ENCODE data around the gene METTL9.
A peak's percentile ranks its signal among the peaks of the same experiment; 100 is the strongest.

Gene METTL9

DNA sequence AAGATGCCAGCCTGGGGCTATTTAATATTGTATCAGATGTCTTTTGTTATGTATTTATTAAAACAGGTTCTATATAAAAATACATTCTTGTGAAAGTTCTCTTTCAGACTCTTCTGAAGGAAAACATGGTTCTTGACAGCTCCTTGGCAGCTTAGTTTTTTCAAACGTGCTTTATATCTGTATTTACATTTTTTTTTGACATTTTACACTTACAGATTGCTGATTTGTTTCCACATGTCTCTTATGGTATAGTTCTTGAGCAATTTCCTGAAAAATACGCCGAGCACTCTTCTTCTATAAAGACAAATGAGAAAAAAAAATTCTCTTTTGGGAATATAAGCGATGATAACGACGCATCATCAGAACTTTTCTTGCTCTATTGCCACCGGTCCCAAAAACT, 43.5 kb downstream of the METTL9 start:
- H3K9me3 Mint-ChIP-seq, result no peaks in the 10 kb centered on the region
- H3K4me1 Mint-ChIP-seq, result peaks cover 8% of the 10 kb centered on the region
- H3K4me3 Mint-ChIP-seq, result no peak overlapping the region
- no peak for DNase-seq
- H3K27ac Mint-ChIP-seq, result no peak overlapping the region
- peaks cover 8% of the 10 kb centered on the region for H3K36me3 Mint-ChIP-seq (ENCODE audit: low read depth)
- no peak for TF ChIP-seq CTCF (IDR thresholded peaks at IDR 0.05)
- no peaks in the 10 kb centered on the region for H3K27me3 Mint-ChIP-seq (ENCODE audit: low read depth, poor library complexity)

GRCh38 chr16:21643785-21644184, 44.4 kb downstream of the METTL9 start:
- Mint-ChIP-seq H3K36me3 (ENCODE audit: low read depth) (peaks cover 8% of the 10 kb centered on the region), H3K27ac (peak overlapping the region; percentile 26), H3K9me3 (no peaks in the 10 kb centered on the region), H3K4me1 (peaks cover 9% of the 10 kb centered on the region), H3K27me3 (ENCODE audit: low read depth, poor library complexity) (no peaks in the 10 kb centered on the region), H3K4me3 (no peak overlapping the region)
- no peak for TF ChIP-seq CTCF (IDR thresholded peaks at IDR 0.05)
- no peak for DNase-seq

DNA sequence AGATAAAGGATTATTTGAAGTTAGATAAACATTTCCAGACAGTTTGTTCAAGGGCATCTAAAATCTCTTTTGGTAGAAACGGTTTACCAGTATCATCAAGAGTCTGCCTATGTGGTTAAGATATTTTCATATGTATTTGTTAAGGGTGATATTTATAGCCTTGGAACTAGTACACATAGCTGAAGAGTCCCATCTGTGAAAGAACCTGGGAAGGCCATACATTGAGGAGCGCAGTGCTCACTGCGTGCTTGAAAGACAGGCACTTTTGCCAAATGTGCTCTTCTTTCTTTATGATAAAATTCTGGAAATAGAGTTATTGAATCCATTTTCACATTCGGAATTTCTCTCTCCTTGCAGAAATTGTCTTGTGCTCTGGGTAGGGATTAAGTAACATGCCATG, 45.3 kb downstream of the METTL9 start:
- Mint-ChIP-seq H3K27ac (no peak overlapping the region), H3K36me3 (ENCODE audit: low read depth) (peaks cover 8% of the 10 kb centered on the region), H3K4me3 (no peak overlapping the region), H3K9me3 (no peaks in the 10 kb centered on the region), H3K4me1 (peaks cover 9% of the 10 kb centered on the region), H3K27me3 (ENCODE audit: low read depth, poor library complexity) (no peaks in the 10 kb centered on the region)
- TF ChIP-seq CTCF (IDR thresholded peaks at IDR 0.05), result no peak
- DNase-seq, result no peak

GRCh38 chr16:21645261-21645721, 45.9 kb downstream of the METTL9 start:
- H3K9me3 Mint-ChIP-seq, result no peaks in the 10 kb centered on the region
- no peaks in the 10 kb centered on the region for H3K27me3 Mint-ChIP-seq (ENCODE audit: low read depth, poor library complexity)
- no peak for TF ChIP-seq CTCF (IDR thresholded peaks at IDR 0.05)
- peaks cover 9% of the 10 kb centered on the region for H3K4me1 Mint-ChIP-seq
- no peak overlapping the region for H3K27ac Mint-ChIP-seq
- no peak for DNase-seq
- H3K36me3 Mint-ChIP-seq (ENCODE audit: low read depth), result peaks cover 8% of the 10 kb centered on the region
- no peak overlapping the region for H3K4me3 Mint-ChIP-seq

DNA sequence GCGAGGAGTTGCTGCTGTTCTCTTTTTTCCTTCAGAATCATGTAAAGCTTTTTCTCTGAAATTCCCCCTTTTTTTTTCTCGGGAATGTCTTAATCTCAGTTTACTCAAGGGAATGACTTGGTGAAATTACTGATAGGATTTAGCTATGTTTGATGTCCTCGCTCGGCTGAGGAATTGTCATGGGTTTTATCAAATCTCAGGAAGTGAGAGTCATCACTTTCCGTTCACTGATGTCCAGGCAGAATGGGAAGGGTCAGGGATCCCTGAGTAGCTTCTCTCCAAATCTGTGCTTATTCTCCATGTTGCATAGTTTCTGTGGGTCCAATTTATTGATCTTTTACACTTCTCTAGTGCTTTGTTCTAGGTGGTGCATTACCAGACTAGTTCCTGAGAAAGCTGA, 46.7 kb downstream of the METTL9 start:
- no peak overlapping the region for H3K4me3 Mint-ChIP-seq
- peaks cover 9% of the 10 kb centered on the region for H3K4me1 Mint-ChIP-seq
- H3K36me3 Mint-ChIP-seq (ENCODE audit: low read depth), result peaks cover 8% of the 10 kb centered on the region
- H3K9me3 Mint-ChIP-seq, result no peaks in the 10 kb centered on the region
- DNase-seq, result no peak
- no peak for TF ChIP-seq CTCF (IDR thresholded peaks at IDR 0.05)
- peak overlapping the region; percentile 19 for H3K27ac Mint-ChIP-seq
- H3K27me3 Mint-ChIP-seq (ENCODE audit: low read depth, poor library complexity), result no peaks in the 10 kb centered on the region

DNA sequence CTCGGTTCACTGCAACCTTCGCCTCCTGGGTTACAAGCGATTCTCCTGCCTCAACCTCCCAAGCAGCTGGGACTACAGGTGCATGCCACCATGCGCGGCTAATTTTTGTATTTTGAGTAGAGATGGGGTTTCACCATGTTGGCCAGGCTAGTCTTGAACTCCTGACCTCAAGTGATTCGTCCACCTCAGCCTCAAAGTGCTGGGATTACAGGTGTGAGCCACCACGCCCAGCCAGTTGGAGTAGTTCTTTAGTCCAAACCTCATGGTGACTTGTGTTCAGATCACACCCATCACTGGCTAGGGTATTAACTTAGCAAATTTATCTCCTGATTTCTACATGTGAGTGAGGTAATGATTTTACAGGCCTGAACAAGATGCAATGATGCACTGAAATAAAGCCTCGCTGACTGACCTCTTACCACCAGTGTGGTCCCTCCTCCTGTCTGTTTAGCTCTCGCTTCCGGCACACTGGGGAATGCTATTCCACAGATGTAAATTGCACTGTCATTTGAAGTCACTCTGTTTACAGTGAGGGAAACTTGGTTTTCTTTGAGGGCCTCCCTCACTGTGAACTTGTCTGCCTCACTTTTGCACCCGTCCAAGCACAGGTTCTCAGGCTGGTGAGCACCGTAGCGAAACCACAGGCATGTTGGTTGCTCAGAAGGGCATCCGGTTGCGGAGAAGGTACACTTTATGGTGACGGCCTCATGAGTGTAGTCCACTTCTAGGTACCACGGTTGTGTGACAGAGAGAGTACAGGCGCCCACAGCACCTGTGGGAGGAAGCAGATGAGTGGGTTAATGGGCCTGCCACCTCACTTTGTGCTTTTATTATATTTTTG, 47.6 kb downstream of the METTL9 start:
- Mint-ChIP-seq H3K4me3 (no peak overlapping the region), H3K27ac (peak overlapping the region; percentile 19), H3K9me3 (no peaks in the 10 kb centered on the region), H3K4me1 (peaks cover 9% of the 10 kb centered on the region), H3K27me3 (ENCODE audit: low read depth, poor library complexity) (no peaks in the 10 kb centered on the region), H3K36me3 (ENCODE audit: low read depth) (peaks cover 8% of the 10 kb centered on the region)
- TF ChIP-seq CTCF (IDR thresholded peaks at IDR 0.05), result no peak
- no peak for DNase-seq
